Activated naive CD4-positive, alpha-beta T cell treated with anti-CD3 and anti-CD28 coated beads, Interleukin-2, amount 10 ng/mL, durations not matched to agents 7 days and 5 days (primary cell): ENCODE results near the gene YPEL3.
A peak's percentile ranks its signal among the peaks of the same experiment; 100 is the strongest.
"Not testable (repeated sequence)": the region's sequence is repeated elsewhere in the genome, so short reads cannot be mapped to it uniquely, and the experiment has no call there.

Source experiments
- CTCF ChIA-PET: fragments of 350-600 bp; sonication (Branson Sonifier 250); formaldehyde crosslinking; loops from one replicate; lab custom pipeline; 2021; ENCODE audit warnings: antibody characterized with exemption; lab: Charles Lee
- DNase-seq: peaks from one replicate; pipeline ENCODE4 v3.0.0-alpha.2; 2020
- H3K27ac Mint-ChIP-seq: one replicate; pipeline ENCODE4 v1.8.0; 2021; ENCODE audit warnings: mild to moderate bottlenecking, moderate library complexity, mixed read lengths
- H3K27me3 Mint-ChIP-seq: one replicate; pipeline ENCODE4 v1.8.0; 2021; ENCODE audit warnings: mild to moderate bottlenecking, mixed read lengths
- H3K36me3 Mint-ChIP-seq: one replicate; pipeline ENCODE4 v1.8.0; 2021; ENCODE audit warnings: mixed read lengths
- H3K4me1 Mint-ChIP-seq: one replicate; pipeline ENCODE4 v1.8.0; 2021; ENCODE audit warnings: mixed read lengths
- H3K4me3 Mint-ChIP-seq: one replicate; pipeline ENCODE4 v1.8.0; 2021; ENCODE audit warnings: mild to moderate bottlenecking, moderate library complexity, mixed read lengths
- H3K9me3 Mint-ChIP-seq: one replicate; pipeline ENCODE4 v1.8.0; 2021; ENCODE audit warnings: mixed read lengths

Gene YPEL3

GRCh38 chr16:30127993-30128392 lies 32.0 kb upstream of the YPEL3 start:
- CTCF ChIA-PET, result interaction anchor here (1.6 kb wide), 1 partner anchor 15 kb away, joined by 4 read pairs; no protein-coding TSS in a partner anchor
- no peak for DNase-seq
- peaks cover 1% of the 10 kb centered on the region for H3K36me3 Mint-ChIP-seq
- peaks cover 1% of the 10 kb centered on the region for H3K9me3 Mint-ChIP-seq
- H3K4me3 Mint-ChIP-seq, result no peak overlapping the region
- H3K27me3 Mint-ChIP-seq, result peaks cover 6% of the 10 kb centered on the region
- H3K4me1 Mint-ChIP-seq, result peaks cover 14% of the 10 kb centered on the region
- H3K27ac Mint-ChIP-seq, result no peak overlapping the region

- Mint-ChIP-seq H3K36me3 (peaks cover 10% of the 10 kb centered on the region), H3K4me1 (peaks cover 24% of the 10 kb centered on the region)
- CTCF ChIA-PET, H3K4me3 Mint-ChIP-seq, DNase-seq, H3K9me3 Mint-ChIP-seq, H3K27ac Mint-ChIP-seq, H3K27me3 Mint-ChIP-seq: not testable (repeated sequence)
Measured at GRCh38 chr16:30125690-30126089, 29.7 kb upstream of the YPEL3 start.

- Mint-ChIP-seq H3K27me3 (peaks cover 3% of the 10 kb centered on the region), H3K4me1 (peaks cover 28% of the 10 kb centered on the region), H3K4me3 (no peak overlapping the region), H3K9me3 (no peaks in the 10 kb centered on the region), H3K27ac (no peak overlapping the region), H3K36me3 (peaks cover 15% of the 10 kb centered on the region)
- no peak for DNase-seq
- CTCF ChIA-PET, result interaction anchor here (1.9 kb wide), 1 partner anchor 13 kb away, joined by 4 read pairs; no protein-coding TSS in a partner anchor
Measured at GRCh38 chr16:30124985-30125379, 29.0 kb upstream of the YPEL3 start.

GRCh38 chr16:30122604-30123160 lies 26.7 kb upstream of the YPEL3 start:
- peaks cover 36% of the 10 kb centered on the region for H3K4me1 Mint-ChIP-seq
- DNase-seq, result no peak
- peaks cover 3% of the 10 kb centered on the region for H3K27me3 Mint-ChIP-seq
- H3K4me3 Mint-ChIP-seq, result peak overlapping the region; percentile 88
- no peaks in the 10 kb centered on the region for H3K9me3 Mint-ChIP-seq
- CTCF ChIA-PET, result no interaction called here
- H3K36me3 Mint-ChIP-seq, result peaks cover 27% of the 10 kb centered on the region
- peak overlapping the region; percentile 85 for H3K27ac Mint-ChIP-seq

- CTCF ChIA-PET, result interaction anchor here (0.7 to 2.2 kb wide), 2 partner anchors 10 to 29 kb away, joined by 3 to 13 read pairs; no protein-coding TSS in a partner anchor
- DNase-seq, result no peak
- Mint-ChIP-seq H3K4me3 (peak overlapping the region; percentile 88), H3K9me3 (no peaks in the 10 kb centered on the region), H3K36me3 (peaks cover 29% of the 10 kb centered on the region), H3K27ac (peak overlapping the region; percentile 85), H3K27me3 (peaks cover 3% of the 10 kb centered on the region), H3K4me1 (peaks cover 36% of the 10 kb centered on the region)
Measured at GRCh38 chr16:30121741-30122571, 25.9 kb upstream of the YPEL3 start.

GRCh38 chr16:30120340-30121105 lies 24.5 kb upstream of the YPEL3 start:
- CTCF ChIA-PET, result interaction anchor here (2.2 kb wide), 1 partner anchor 9 kb away, joined by 13 read pairs; no protein-coding TSS in a partner anchor
- peaks cover 36% of the 10 kb centered on the region for H3K4me1 Mint-ChIP-seq
- DNase-seq, result no peak
- H3K27me3 Mint-ChIP-seq, result no peaks in the 10 kb centered on the region
- H3K4me3 Mint-ChIP-seq, result no peak overlapping the region
- peaks cover 29% of the 10 kb centered on the region for H3K36me3 Mint-ChIP-seq
- peak overlapping the region; percentile 80 for H3K27ac Mint-ChIP-seq
- no peaks in the 10 kb centered on the region for H3K9me3 Mint-ChIP-seq

GRCh38 chr16:30119428-30119827 lies 23.4 kb upstream of the YPEL3 start:
- H3K9me3 Mint-ChIP-seq, result no peaks in the 10 kb centered on the region
- H3K4me3 Mint-ChIP-seq, result no peak overlapping the region
- H3K27me3 Mint-ChIP-seq, result no peaks in the 10 kb centered on the region
- DNase-seq, result no peak
- H3K27ac Mint-ChIP-seq, result no peak overlapping the region
- CTCF ChIA-PET, result no interaction called here
- peaks cover 29% of the 10 kb centered on the region for H3K36me3 Mint-ChIP-seq
- peaks cover 47% of the 10 kb centered on the region for H3K4me1 Mint-ChIP-seq

GRCh38 chr16:30117768-30118167 lies 21.8 kb upstream of the YPEL3 start:
- H3K4me3 Mint-ChIP-seq, result no peak overlapping the region
- H3K4me1 Mint-ChIP-seq, result peaks cover 53% of the 10 kb centered on the region
- H3K27ac Mint-ChIP-seq, result no peak overlapping the region
- CTCF ChIA-PET, result no interaction called here
- H3K36me3 Mint-ChIP-seq, result peaks cover 33% of the 10 kb centered on the region
- DNase-seq, result no peak
- no peaks in the 10 kb centered on the region for H3K27me3 Mint-ChIP-seq
- no peaks in the 10 kb centered on the region for H3K9me3 Mint-ChIP-seq

GRCh38 chr16:30116291-30117207 lies 20.5 kb upstream of the YPEL3 start:
- H3K27ac Mint-ChIP-seq, result peak overlapping the region; percentile 37
- no peaks in the 10 kb centered on the region for H3K27me3 Mint-ChIP-seq
- CTCF ChIA-PET, result no interaction called here
- DNase-seq, result no peak
- H3K4me3 Mint-ChIP-seq, result no peak overlapping the region
- H3K9me3 Mint-ChIP-seq, result no peaks in the 10 kb centered on the region
- peaks cover 45% of the 10 kb centered on the region for H3K4me1 Mint-ChIP-seq
- peaks cover 32% of the 10 kb centered on the region for H3K36me3 Mint-ChIP-seq

GRCh38 chr16:30115238-30115637 lies 19.2 kb upstream of the YPEL3 start:
- Mint-ChIP-seq H3K27me3 (no peaks in the 10 kb centered on the region), H3K4me3 (no peak overlapping the region), H3K36me3 (peaks cover 30% of the 10 kb centered on the region), H3K27ac (peak overlapping the region; percentile 69), H3K9me3 (no peaks in the 10 kb centered on the region), H3K4me1 (peaks cover 32% of the 10 kb centered on the region)
- CTCF ChIA-PET, result interaction anchor here (0.7 to 0.8 kb wide), 2 partner anchors 15 to 27 kb away, joined by 3 to 4 read pairs; no protein-coding TSS in a partner anchor
- DNase-seq, result peak; percentile 33

GRCh38 chr16:30114833-30115232 lies 18.8 kb upstream of the YPEL3 start:
- H3K9me3 Mint-ChIP-seq, H3K4me3 Mint-ChIP-seq, H3K27me3 Mint-ChIP-seq, DNase-seq: not testable (repeated sequence)
- Mint-ChIP-seq H3K27ac (peak overlapping the region; percentile 69), H3K36me3 (peaks cover 26% of the 10 kb centered on the region), H3K4me1 (peaks cover 28% of the 10 kb centered on the region)
- CTCF ChIA-PET, result interaction anchor here (0.7 to 1.6 kb wide), 3 partner anchors 15 to 28 kb away, joined by 3 to 10 read pairs (median 4); partner anchors contain the start of gene TBX6

- H3K4me3 Mint-ChIP-seq, result no peak overlapping the region
- CTCF ChIA-PET, result interaction anchor here (0.6 to 3.9 kb wide), 3 partner anchors 12 to 22 kb away, joined by 3 to 22 read pairs (median 10); partner anchors contain the start of gene TBX6
- H3K36me3 Mint-ChIP-seq, result peaks cover 23% of the 10 kb centered on the region
- peaks cover 24% of the 10 kb centered on the region for H3K4me1 Mint-ChIP-seq
- DNase-seq, result no peak
- H3K27ac Mint-ChIP-seq, result peak overlapping the region; percentile 69
- H3K27me3 Mint-ChIP-seq, result no peaks in the 10 kb centered on the region
- H3K9me3 Mint-ChIP-seq, result no peaks in the 10 kb centered on the region
Measured at GRCh38 chr16:30114411-30114810, 18.4 kb upstream of the YPEL3 start.

GRCh38 chr16:30113711-30114333 lies 17.8 kb upstream of the YPEL3 start:
- H3K27ac Mint-ChIP-seq, result no peak overlapping the region
- CTCF ChIA-PET, result interaction anchor here (0.6 to 3.9 kb wide), 3 partner anchors 11 to 22 kb away, joined by 3 to 22 read pairs (median 10); partner anchors contain the start of gene TBX6
- no peak overlapping the region for H3K4me3 Mint-ChIP-seq
- peaks cover 20% of the 10 kb centered on the region for H3K4me1 Mint-ChIP-seq
- no peaks in the 10 kb centered on the region for H3K27me3 Mint-ChIP-seq
- H3K36me3 Mint-ChIP-seq, result peaks cover 19% of the 10 kb centered on the region
- no peaks in the 10 kb centered on the region for H3K9me3 Mint-ChIP-seq
- DNase-seq, result no peak
